PC-3 (cell line): ENCODE measurements around the gene CES3. TPM values are rescaled to one million over a fixed set of nuclear protein-coding genes. Genes with fewer than 3 reads are reported as not detected.
"Not testable (repeated sequence)": the region's sequence is repeated elsewhere in the genome, so short reads cannot be mapped to it uniquely, and the experiment has no call there.

Source experiments
- ATAC-seq: fragments of 200-7000 bp; cut with Tn5 transposase; 2 replicates; pipeline ENCODE4 v1.9.1; 2020; ENCODE audit warnings: mild to moderate bottlenecking, moderate library complexity
- BruUV-seq: library from RNA; stranded (reverse); fragments of 400-500 nt; replicated peaks from 2 replicates; lab custom pipeline; 2021; lab: Mats Ljungman, UMichigan
- CTCF ChIA-PET: fragments of 300-600 bp; sonication (Branson Sonifier 250); formaldehyde crosslinking; loops from one replicate; lab custom pipeline; 2022; ENCODE audit warnings: antibody characterized with exemption; lab: Charles Lee
- POLR2A ChIA-PET: fragments of 300-600 bp; sonication (Branson Sonifier 250); formaldehyde crosslinking; loops from one replicate; lab custom pipeline; 2022; ENCODE audit warnings: antibody characterized with exemption; ENCODE audit not compliant: unreplicated experiment; lab: Charles Lee
- DNase-seq: peaks from one replicate; pipeline ENCODE4 v3.0.0-alpha.2; 2015
- H2AFZ ChIP-seq: fragments of 300-600 bp; sonication (generic); 2 replicates; pipeline ENCODE4 v1.6.0; 2016; ENCODE audit warnings: antibody characterized with exemption, low read length
- H3F3A ChIP-seq: fragments of 300-600 bp; sonication (generic); one replicate; pipeline ENCODE4 v1.6.0; 2017; ENCODE audit warnings: antibody characterized with exemption, low read length, control low read depth, mild to moderate bottlenecking; ENCODE audit not compliant: unreplicated experiment
- H3K27ac ChIP-seq: fragments of 300-600 bp; sonication (generic); 2 replicates; pipeline ENCODE4 v1.5.1; 2016; ENCODE audit warnings: mild to moderate bottlenecking, low read length
- H3K27me3 ChIP-seq: fragments of 300-600 bp; sonication (generic); 2 replicates; pipeline ENCODE4 v1.6.1; 2016; ENCODE audit warnings: low read length, mixed read lengths
- H3K36me3 ChIP-seq: fragments of 300-600 bp; sonication (generic); 2 replicates; pipeline ENCODE4 v1.6.1; 2016; ENCODE audit warnings: low read depth, mixed run types, low read length, mixed read lengths
- H3K4me1 ChIP-seq: fragments of 300-600 bp; sonication (generic); 2 replicates; pipeline ENCODE4 v1.5.1; 2016; ENCODE audit warnings: low read length; ENCODE audit not compliant: insufficient read depth
- H3K4me2 ChIP-seq: fragments of 300-600 bp; sonication (generic); 2 replicates; pipeline ENCODE4 v1.6.0; 2016; ENCODE audit warnings: low read length
- H3K4me3 ChIP-seq: fragments of 300-600 bp; sonication (generic); 2 replicates; pipeline ENCODE4 v1.5.1; 2016; ENCODE audit warnings: mild to moderate bottlenecking, low read length, mixed read lengths
- H3K79me2 ChIP-seq: fragments of 300-600 bp; sonication (generic); 2 replicates; pipeline ENCODE4 v1.6.1; 2017; ENCODE audit warnings: low read length, mixed read lengths
- H3K9ac ChIP-seq: fragments of 300-600 bp; sonication (generic); 2 replicates; pipeline ENCODE4 v1.6.0; 2016; ENCODE audit warnings: mild to moderate bottlenecking, low read length
- H3K9me2 ChIP-seq: fragments of 300-600 bp; sonication (generic); replicated peaks from 2 replicates; pipeline ENCODE4 v1.6.1; 2016; ENCODE audit warnings: mixed run types, low read length, mixed read lengths
- H3K9me3 ChIP-seq: fragments of 300-600 bp; sonication (generic); 2 replicates; pipeline ENCODE4 v1.6.1; 2016; ENCODE audit warnings: low read length, mixed read lengths
- H4K20me1 ChIP-seq: fragments of 300-600 bp; sonication (generic); 2 replicates; pipeline ENCODE4 v1.6.1; 2016; ENCODE audit warnings: low read length, mixed read lengths
- EZH2phosphoT487 ChIP-seq: fragments of 300-600 bp; sonication (generic); IDR thresholded peaks from 2 replicates; pipeline ENCODE4 v1.6.1; 2018; ENCODE audit warnings: mild to moderate bottlenecking, antibody characterized with exemption, low read length, borderline replicate concordance
- intact Hi-C: fragments of 100-400 bp; cut with micrococcal nuclease; formaldehyde crosslinking; loops from 2 replicates; pipeline ENCODE4 v1.9.0; 2023
- total RNA-seq: library from RNA; depleted of rRNA; stranded (reverse); fragments of >200 nt; gene quantifications from 2 replicates; pipeline ENCODE4 v1.2.3, GENCODE V29; 2014
- TF ChIP-seq, protein P1 (sequence below): fragments of 300-600 bp; sonication (generic); conservative IDR thresholded peaks from 2 replicates; pipeline ENCODE4 v1.5.1; 2017; ENCODE audit warnings: antibody characterized with exemption, low read depth, mild to moderate bottlenecking, low read length

Gene CES3
- total RNA-seq, 1 experiment from 2014 or later = 0.26 TPM

DNA sequence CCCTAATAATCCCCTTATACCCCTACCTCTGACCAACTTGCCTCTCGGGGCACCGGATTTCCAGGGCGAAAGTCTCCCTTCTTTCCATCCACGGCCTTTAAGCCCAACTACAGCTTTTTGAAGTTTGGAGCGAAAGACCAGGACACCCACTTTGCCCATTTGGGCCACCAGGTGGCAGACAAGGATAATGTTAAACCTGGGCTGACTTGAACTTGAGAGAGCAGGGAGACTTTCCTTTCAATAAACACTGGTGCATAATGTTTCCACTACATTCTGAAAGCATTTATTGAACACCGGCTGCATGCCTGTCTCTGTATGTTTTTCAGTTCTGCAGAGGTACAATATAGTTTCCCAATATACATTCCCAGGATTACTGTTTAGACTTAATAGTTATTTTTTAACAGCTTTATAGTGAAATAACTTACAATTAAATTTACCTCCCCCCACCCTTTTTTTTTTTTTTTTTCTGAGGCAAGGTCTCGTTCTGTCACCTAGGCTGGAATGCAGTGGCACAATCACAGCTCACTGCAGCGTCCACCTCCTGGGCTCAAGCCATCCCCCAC lies 6.9 kb upstream of the CES3 start:
- Histone ChIP-seq H3K4me3 (no peak overlapping the region), H3K4me2 (no peak overlapping the region), H3K36me3 (no peaks in the 10 kb centered on the region), H3K27ac (no peak overlapping the region), H4K20me1 (no peaks in the 10 kb centered on the region), H2AFZ (peak overlapping the region; percentile 62), H3K79me2 (no peaks in the 10 kb centered on the region), H3K4me1 (no peaks in the 10 kb centered on the region), H3K9me2 (no peaks in the 10 kb centered on the region), H3K27me3 (no peaks in the 10 kb centered on the region), H3F3A (no peaks in the 10 kb centered on the region), H3K9ac (no peak overlapping the region), H3K9me3 (no peaks in the 10 kb centered on the region)
- intact Hi-C loops = loop anchor here (1.0 to 5.0 kb wide), 2 partner anchors 203 to 231 kb away; partner anchors contain the start of genes FBXL8 and TRADD
- peak; percentile 82 for ATAC-seq
- no TSS peak for BruUV-seq
- DNase-seq = peak; percentile 81
- no peak for TF ChIP-seq EZH2phosphoT487
- TF ChIP-seq, protein P1, sequence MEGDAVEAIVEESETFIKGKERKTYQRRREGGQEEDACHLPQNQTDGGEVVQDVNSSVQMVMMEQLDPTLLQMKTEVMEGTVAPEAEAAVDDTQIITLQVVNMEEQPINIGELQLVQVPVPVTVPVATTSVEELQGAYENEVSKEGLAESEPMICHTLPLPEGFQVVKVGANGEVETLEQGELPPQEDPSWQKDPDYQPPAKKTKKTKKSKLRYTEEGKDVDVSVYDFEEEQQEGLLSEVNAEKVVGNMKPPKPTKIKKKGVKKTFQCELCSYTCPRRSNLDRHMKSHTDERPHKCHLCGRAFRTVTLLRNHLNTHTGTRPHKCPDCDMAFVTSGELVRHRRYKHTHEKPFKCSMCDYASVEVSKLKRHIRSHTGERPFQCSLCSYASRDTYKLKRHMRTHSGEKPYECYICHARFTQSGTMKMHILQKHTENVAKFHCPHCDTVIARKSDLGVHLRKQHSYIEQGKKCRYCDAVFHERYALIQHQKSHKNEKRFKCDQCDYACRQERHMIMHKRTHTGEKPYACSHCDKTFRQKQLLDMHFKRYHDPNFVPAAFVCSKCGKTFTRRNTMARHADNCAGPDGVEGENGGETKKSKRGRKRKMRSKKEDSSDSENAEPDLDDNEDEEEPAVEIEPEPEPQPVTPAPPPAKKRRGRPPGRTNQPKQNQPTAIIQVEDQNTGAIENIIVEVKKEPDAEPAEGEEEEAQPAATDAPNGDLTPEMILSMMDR = peak; percentile 80
- POLR2A ChIA-PET = no interaction called here
- CTCF ChIA-PET = interaction anchor here (0.5 to 0.6 kb wide), 5 partner anchors 9 to 466 kb away, joined by 3 to 12 read pairs (median 6); no protein-coding TSS in a partner anchor

- ATAC-seq, H3K27ac ChIP-seq, H3F3A ChIP-seq, H3K9me2 ChIP-seq, BruUV-seq, CTCF ChIA-PET, DNase-seq, H2AFZ ChIP-seq, H3K36me3 ChIP-seq, H3K27me3 ChIP-seq, H3K9ac ChIP-seq, H4K20me1 ChIP-seq, H3K4me2 ChIP-seq, intact Hi-C loops, H3K4me1 ChIP-seq, H3K4me3 ChIP-seq, H3K79me2 ChIP-seq, H3K9me3 ChIP-seq, POLR2A ChIA-PET: not testable (repeated sequence)
These were observed 5.5 kb upstream of the CES3 start for GRCh38 chr16:66955363-66956153.

- H3F3A ChIP-seq, ATAC-seq, H3K27ac ChIP-seq, H3K9me3 ChIP-seq, H3K4me1 ChIP-seq, H3K9me2 ChIP-seq, H3K36me3 ChIP-seq, POLR2A ChIA-PET, BruUV-seq, H3K79me2 ChIP-seq, CTCF ChIA-PET, H3K4me3 ChIP-seq, intact Hi-C loops, H3K27me3 ChIP-seq, H4K20me1 ChIP-seq, H3K4me2 ChIP-seq, H3K9ac ChIP-seq, H2AFZ ChIP-seq, DNase-seq: not testable (repeated sequence)
These were observed 5.0 kb upstream of the CES3 start for GRCh38 chr16:66956154-66956457.
